ENCODE results near the gene KRT33B.

- TF ChIP-seq CTCF (IDR thresholded peaks at IDR 0.05) (no peak), POLR2AphosphoS5 (IDR thresholded peaks at IDR 0.05) (no peak), POLR2A (IDR thresholded peaks at IDR 0.05) (no peak)
These were observed 590 bp downstream of the KRT33B start for GRCh38 chr17:41369023-41369422.
